MM.1S (cell line): Measurements from ENCODE around the gene PRKCB.
"Not testable (repeated sequence)": the region's sequence is repeated elsewhere in the genome, so short reads cannot be mapped to it uniquely, and the experiment has no call there.

Experiments
- DNase-seq: peaks from one replicate; pipeline ENCODE4 v3.0.0-alpha.2; 2015
- H2AFZ ChIP-seq: fragments of 300-600 bp; sonication (generic); 2 replicates; pipeline ENCODE4 v1.6.0; 2016; ENCODE audit warnings: antibody characterized with exemption, low read length
- H3F3A ChIP-seq: fragments of 300-600 bp; sonication (generic); 2 replicates; pipeline ENCODE4 v1.6.1; 2016; ENCODE audit warnings: mild to moderate bottlenecking, antibody characterized with exemption, low read length, moderate library complexity, mixed read lengths; ENCODE audit not compliant: insufficient read depth
- H3K27ac ChIP-seq: fragments of 300-600 bp; sonication (generic); 2 replicates; pipeline ENCODE4 v1.5.1; 2016; ENCODE audit warnings: mild to moderate bottlenecking, low read length
- H3K27me3 ChIP-seq: fragments of 300-600 bp; sonication (generic); replicated peaks from 2 replicates; pipeline ENCODE4 v1.6.0; 2016; ENCODE audit warnings: low read length; ENCODE audit not compliant: insufficient read depth
- H3K36me3 ChIP-seq: fragments of 300-600 bp; sonication (generic); replicated peaks from 2 replicates; pipeline ENCODE4 v1.6.1; 2016; ENCODE audit warnings: mild to moderate bottlenecking, low read length, mixed read lengths; ENCODE audit not compliant: insufficient read depth
- H3K4me1 ChIP-seq: fragments of 300-600 bp; sonication (generic); 2 replicates; pipeline ENCODE4 v1.6.1; 2016; ENCODE audit warnings: low read length, mixed read lengths
- H3K4me2 ChIP-seq: fragments of 300-600 bp; sonication (generic); 2 replicates; pipeline ENCODE4 v1.6.0; 2016; ENCODE audit warnings: low read depth, low read length
- H3K4me3 ChIP-seq: fragments of 300-600 bp; sonication (generic); 2 replicates; pipeline ENCODE4 v1.5.1; 2016; ENCODE audit warnings: low read length, mixed read lengths
- H3K79me2 ChIP-seq: fragments of 300-600 bp; sonication (generic); 2 replicates; pipeline ENCODE4 v1.6.1; 2016; ENCODE audit warnings: mixed run types, low read length, mixed read lengths
- H3K9ac ChIP-seq: fragments of 300-600 bp; sonication (generic); 2 replicates; pipeline ENCODE4 v1.6.1; 2016; ENCODE audit warnings: low read length, mixed read lengths
- H3K9me2 ChIP-seq: fragments of 300-600 bp; sonication (generic); replicated peaks from 2 replicates; pipeline ENCODE4 v1.6.1; 2016; ENCODE audit warnings: mild to moderate bottlenecking, low read length, mixed read lengths; ENCODE audit not compliant: insufficient read depth
- H3K9me3 ChIP-seq: fragments of 300-600 bp; sonication (generic); replicated peaks from 2 replicates; pipeline ENCODE4 v1.6.1; 2016; ENCODE audit warnings: mild to moderate bottlenecking, low read length, mixed read lengths; ENCODE audit not compliant: insufficient read depth
- H4K20me1 ChIP-seq: fragments of 300-600 bp; sonication (generic); 2 replicates; pipeline ENCODE4 v1.6.1; 2016; ENCODE audit warnings: mild to moderate bottlenecking, low read length, moderate library complexity, mixed read lengths; ENCODE audit not compliant: insufficient read depth
- CTCF ChIP-seq: fragments of 300-600 bp; sonication (generic); IDR thresholded peaks from 2 replicates; pipeline ENCODE4 v1.5.1; 2016; ENCODE audit warnings: antibody characterized with exemption, low read length, mixed read lengths
- EZH2 ChIP-seq: fragments of 300-600 bp; sonication (generic); optimal IDR thresholded peaks from 2 replicates; pipeline ENCODE3; 2017; ENCODE audit warnings: low read depth, mild to moderate bottlenecking, antibody characterized with exemption, low read length, mixed read lengths
- EZH2phosphoT487 ChIP-seq: fragments of 300-600 bp; sonication (generic); IDR thresholded peaks from 2 replicates; pipeline ENCODE4 v1.6.1; 2018; ENCODE audit warnings: antibody characterized with exemption, low read length

PRKCB gene

DNA sequence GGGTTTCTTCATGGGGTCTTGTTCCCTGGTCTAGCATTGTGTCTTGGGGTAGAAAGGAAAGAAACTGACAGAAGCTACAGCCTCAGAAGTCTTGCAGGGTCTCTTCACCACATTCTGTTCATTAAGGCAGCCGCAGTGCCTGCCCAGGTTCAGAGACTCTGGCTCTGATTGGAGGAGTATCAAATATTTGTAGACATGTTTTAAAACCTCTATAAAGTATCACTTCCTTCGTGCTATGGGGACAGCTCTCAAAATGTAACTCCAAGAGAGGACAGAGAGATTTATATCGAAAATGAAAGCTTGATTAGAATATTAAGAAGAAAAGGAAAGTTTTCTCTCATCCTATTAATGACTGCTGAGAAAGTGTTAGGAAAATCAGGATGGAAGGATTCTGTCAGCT lies 313.3 kb downstream of the PRKCB start:
- H4K20me1 ChIP-seq: no peaks in the 10 kb centered on the region
- H3K9me3 ChIP-seq: no peaks in the 10 kb centered on the region
- no peaks in the 10 kb centered on the region for H3K4me1 ChIP-seq
- no peak for TF ChIP-seq EZH2
- TF ChIP-seq CTCF: no peak
- no peak for TF ChIP-seq EZH2phosphoT487
- H3K27me3 ChIP-seq: no peaks in the 10 kb centered on the region
- no peak overlapping the region for H3K4me2 ChIP-seq
- no peak overlapping the region for H3K4me3 ChIP-seq
- H2AFZ ChIP-seq: no peak overlapping the region
- no peak overlapping the region for H3K27ac ChIP-seq
- H3K36me3 ChIP-seq: no peaks in the 10 kb centered on the region
- no peaks in the 10 kb centered on the region for H3K9me2 ChIP-seq
- H3K9ac ChIP-seq: no peak overlapping the region
- H3K79me2 ChIP-seq: no peaks in the 10 kb centered on the region
- no peaks in the 10 kb centered on the region for H3F3A ChIP-seq
- no peak for DNase-seq

GRCh38 chr16:24150282-24150681 lies 314.5 kb downstream of the PRKCB start:
- DNase-seq: no peak
- no peaks in the 10 kb centered on the region for H3F3A ChIP-seq
- H3K27ac ChIP-seq: no peak overlapping the region
- TF ChIP-seq EZH2: no peak
- TF ChIP-seq CTCF: no peak
- no peak for TF ChIP-seq EZH2phosphoT487
- no peaks in the 10 kb centered on the region for H3K9me2 ChIP-seq
- no peaks in the 10 kb centered on the region for H3K79me2 ChIP-seq
- no peaks in the 10 kb centered on the region for H4K20me1 ChIP-seq
- no peaks in the 10 kb centered on the region for H3K36me3 ChIP-seq
- no peaks in the 10 kb centered on the region for H3K4me1 ChIP-seq
- H3K9me3 ChIP-seq: no peaks in the 10 kb centered on the region
- no peak overlapping the region for H2AFZ ChIP-seq
- H3K4me3 ChIP-seq: no peak overlapping the region
- H3K4me2 ChIP-seq: no peak overlapping the region
- no peaks in the 10 kb centered on the region for H3K27me3 ChIP-seq
- no peak overlapping the region for H3K9ac ChIP-seq

GRCh38 chr16:24151482-24151939 lies 315.7 kb downstream of the PRKCB start:
- Histone ChIP-seq H3K9me3 (no peaks in the 10 kb centered on the region), H3K36me3 (no peaks in the 10 kb centered on the region), H3K4me2 (no peak overlapping the region), H3K27ac (no peak overlapping the region), H4K20me1 (no peaks in the 10 kb centered on the region), H3F3A (no peaks in the 10 kb centered on the region), H3K27me3 (no peaks in the 10 kb centered on the region), H3K4me1 (no peaks in the 10 kb centered on the region), H3K4me3 (no peak overlapping the region), H3K79me2 (no peaks in the 10 kb centered on the region), H3K9me2 (no peaks in the 10 kb centered on the region), H2AFZ (no peak overlapping the region), H3K9ac (no peak overlapping the region)
- TF ChIP-seq EZH2: no peak
- TF ChIP-seq CTCF: no peak
- TF ChIP-seq EZH2phosphoT487: no peak
- no peak for DNase-seq

DNA sequence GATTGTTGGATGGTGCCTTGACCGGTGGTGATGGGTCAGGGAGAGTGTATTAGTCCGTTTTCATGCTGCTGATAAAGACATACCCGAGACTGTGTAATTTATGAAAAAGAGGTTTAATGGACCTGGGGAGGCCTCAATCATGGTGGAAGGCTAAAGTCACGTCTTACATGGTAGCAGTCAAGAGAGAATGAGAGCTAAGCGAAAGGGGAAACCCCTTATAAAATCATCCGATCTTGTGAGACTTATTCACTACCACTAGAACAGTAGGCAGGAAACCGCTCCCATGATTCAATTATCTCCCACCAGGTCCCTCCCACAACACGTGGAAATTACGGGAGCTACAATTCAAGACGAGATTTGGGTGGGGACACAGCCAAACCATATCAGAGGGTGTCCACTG lies 316.3 kb downstream of the PRKCB start:
- not testable (repeated sequence) for H3K27me3 ChIP-seq, H3K9ac ChIP-seq, H2AFZ ChIP-seq, DNase-seq, H3K36me3 ChIP-seq, H3K4me2 ChIP-seq, H3F3A ChIP-seq, H3K9me3 ChIP-seq, H3K79me2 ChIP-seq, H3K9me2 ChIP-seq, H4K20me1 ChIP-seq, H3K4me3 ChIP-seq, H3K4me1 ChIP-seq, H3K27ac ChIP-seq
